ENCODE results near the gene CD70.

DNA sequence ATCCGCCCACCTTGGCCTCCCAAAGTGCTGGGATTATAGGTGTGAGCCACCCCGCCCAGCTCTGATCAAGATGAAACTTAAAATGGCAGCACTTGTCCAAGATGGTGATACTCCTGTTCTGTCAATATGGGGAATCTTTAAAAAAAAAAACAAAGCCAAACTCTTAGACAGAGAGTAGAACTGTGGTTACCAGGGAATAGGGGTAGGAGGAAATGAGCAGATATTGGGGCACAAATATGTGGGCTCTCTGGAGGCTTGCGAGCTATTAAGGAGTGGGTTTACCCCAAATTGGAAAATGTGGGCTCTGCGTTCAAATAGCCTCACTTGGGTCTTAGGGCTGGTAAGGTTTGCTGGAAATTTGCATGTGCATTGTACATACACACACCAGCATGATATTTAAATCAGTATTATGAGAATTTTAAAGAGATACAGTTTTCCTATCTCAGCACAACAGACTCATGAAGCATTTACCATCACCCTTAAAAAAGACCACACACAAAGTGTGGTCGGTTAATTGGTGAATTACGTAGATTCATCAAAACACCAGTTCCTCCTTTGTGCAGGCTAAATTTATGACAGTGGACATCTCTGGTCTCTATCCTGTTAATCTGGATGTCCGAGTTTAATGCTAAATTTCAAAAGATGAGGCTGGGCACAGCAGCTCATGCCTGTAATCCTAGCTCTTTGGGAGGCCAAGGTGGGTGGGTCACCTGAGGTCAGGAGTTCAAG is 11.3 kb downstream of the CD70 start:
- TF ChIP-seq EZH2 (IDR thresholded peaks at IDR 0.05; ENCODE audit: borderline replicate concordance, low read depth, low read length, severe bottlenecking), result no peak
- no peak for TF ChIP-seq POLR2AphosphoS5 (IDR thresholded peaks at IDR 0.05; ENCODE audit: insufficient read depth, low read depth, low read length)
- TF ChIP-seq, protein P1, sequence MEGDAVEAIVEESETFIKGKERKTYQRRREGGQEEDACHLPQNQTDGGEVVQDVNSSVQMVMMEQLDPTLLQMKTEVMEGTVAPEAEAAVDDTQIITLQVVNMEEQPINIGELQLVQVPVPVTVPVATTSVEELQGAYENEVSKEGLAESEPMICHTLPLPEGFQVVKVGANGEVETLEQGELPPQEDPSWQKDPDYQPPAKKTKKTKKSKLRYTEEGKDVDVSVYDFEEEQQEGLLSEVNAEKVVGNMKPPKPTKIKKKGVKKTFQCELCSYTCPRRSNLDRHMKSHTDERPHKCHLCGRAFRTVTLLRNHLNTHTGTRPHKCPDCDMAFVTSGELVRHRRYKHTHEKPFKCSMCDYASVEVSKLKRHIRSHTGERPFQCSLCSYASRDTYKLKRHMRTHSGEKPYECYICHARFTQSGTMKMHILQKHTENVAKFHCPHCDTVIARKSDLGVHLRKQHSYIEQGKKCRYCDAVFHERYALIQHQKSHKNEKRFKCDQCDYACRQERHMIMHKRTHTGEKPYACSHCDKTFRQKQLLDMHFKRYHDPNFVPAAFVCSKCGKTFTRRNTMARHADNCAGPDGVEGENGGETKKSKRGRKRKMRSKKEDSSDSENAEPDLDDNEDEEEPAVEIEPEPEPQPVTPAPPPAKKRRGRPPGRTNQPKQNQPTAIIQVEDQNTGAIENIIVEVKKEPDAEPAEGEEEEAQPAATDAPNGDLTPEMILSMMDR (IDR thresholded peaks at IDR 0.05; ENCODE audit: extremely low read depth in 1 of 2, insufficient read depth in 1 of 2, low read depth in 1 of 2, low read length in 2 of 2), result no peak
- no peak for TF ChIP-seq GATA2 (IDR thresholded peaks at IDR 0.05; ENCODE audit: insufficient read depth, insufficient read length, low read depth, low read length)
- no peak for TF ChIP-seq POLR2A (IDR thresholded peaks at IDR 0.05; ENCODE audit: low read depth, low read length)
- no peak for TF ChIP-seq FOS (IDR thresholded peaks at IDR 0.05; ENCODE audit: borderline replicate concordance, insufficient read depth, low read length)
- no peak for TF ChIP-seq JUN (IDR thresholded peaks at IDR 0.05; ENCODE audit: borderline replicate concordance, insufficient read depth, insufficient read length, low read depth)
